Keratinocyte (primary cell): ENCODE measurements around the gene ANO2. TPM values are rescaled to one million over a fixed set of nuclear protein-coding genes. Genes with fewer than 3 reads are reported as not detected.

Experiments
- DNase-seq: peaks from one replicate; pipeline ENCODE4 v3.0.0-alpha.2; 2011; ENCODE audit warnings: low read depth, missing footprints, low spot score
- FAIRE-seq: peaks from 2 replicates; lab custom pipeline; 2011; peaks lifted over from hg19 to GRCh38; lab: Jason Lieb, UNC
- H2AFZ ChIP-seq: 2 replicates; pipeline ENCODE4 v1.6.0; 2012; ENCODE audit warnings: low read length, control low read depth, inconsistent platforms; ENCODE audit not compliant: control insufficient read depth
- H3K27ac ChIP-seq: 2 replicates; pipeline ENCODE4 v1.5.1; 2011; ENCODE audit warnings: low read length; ENCODE audit not compliant: control insufficient read depth, insufficient read depth
- H3K27me3 ChIP-seq: 3 replicates; pipeline ENCODE4 v1.6.0; 2011; ENCODE audit warnings: low read length; ENCODE audit not compliant: control insufficient read depth, insufficient read depth; ENCODE audit errors: extremely low read depth
- H3K36me3 ChIP-seq, 2 experiments: 2 replicates in 1 of 2; 3 replicates in 1 of 2; pipeline ENCODE4 v1.5.1; 2011; ENCODE audit warnings: low read length in 2 of 2, mild to moderate bottlenecking in 1 of 2; ENCODE audit not compliant: control insufficient read depth in 2 of 2, insufficient read depth in 2 of 2; ENCODE audit errors: extremely low read depth in 1 of 2
- H3K4me1 ChIP-seq: 3 replicates; pipeline ENCODE4 v1.5.1; 2011; ENCODE audit warnings: low read length; ENCODE audit not compliant: control insufficient read depth, insufficient read depth; ENCODE audit errors: extremely low read depth
- H3K4me2 ChIP-seq: 3 replicates; pipeline ENCODE4 v1.6.0; 2011; ENCODE audit warnings: low read depth, low read length; ENCODE audit not compliant: control insufficient read depth, insufficient read depth; ENCODE audit errors: extremely low read depth
- H3K4me3 ChIP-seq, 3 experiments: fragments of 200-600 bp in 1 of 3; sonication (generic) in 1 of 3; 2 replicates in 2 of 3; 3 replicates in 1 of 3; pipeline ENCODE4 v1.5.1; 2011 to 2016; ENCODE audit warnings: low read length in 3 of 3, mild to moderate bottlenecking in 3 of 3, control low read depth in 2 of 3, inconsistent platforms in 1 of 3, low read depth in 1 of 3, mixed read lengths in 1 of 3, mixed run types in 1 of 3, moderate library complexity in 1 of 3; ENCODE audit not compliant: control insufficient read depth in 2 of 3, insufficient read depth in 2 of 3; ENCODE audit errors: extremely low read depth in 1 of 3
- H3K79me2 ChIP-seq: 2 replicates; pipeline ENCODE4 v1.6.0; 2012; ENCODE audit warnings: low read length; ENCODE audit not compliant: control insufficient read depth, insufficient read depth
- H3K9ac ChIP-seq: 3 replicates; pipeline ENCODE4 v1.6.0; 2011; ENCODE audit warnings: low read length; ENCODE audit not compliant: control insufficient read depth, insufficient read depth; ENCODE audit errors: extremely low read depth
- H3K9me1 ChIP-seq: 3 replicates; pipeline ENCODE4 v1.6.0; 2011; ENCODE audit warnings: low read length; ENCODE audit not compliant: control insufficient read depth, insufficient read depth; ENCODE audit errors: extremely low read depth
- H3K9me3 ChIP-seq: 2 replicates; pipeline ENCODE4 v1.5.1; 2012; ENCODE audit warnings: low read depth, low read length; ENCODE audit not compliant: control insufficient read depth
- H4K20me1 ChIP-seq: 3 replicates; pipeline ENCODE4 v1.6.0; 2011; ENCODE audit warnings: low read length; ENCODE audit not compliant: control insufficient read depth, insufficient read depth; ENCODE audit errors: extremely low read depth
- CTCF ChIP-seq, 3 experiments: IDR thresholded peaks in 1 of 3; conservative IDR thresholded peaks in 1 of 3; optimal IDR thresholded peaks in 1 of 3; 2 replicates in 2 of 3; 3 replicates in 1 of 3; pipeline versions ENCODE3 to v1.5.1; 2011; ENCODE audit warnings: low read length in 3 of 3, mild to moderate bottlenecking in 3 of 3, moderate library complexity in 2 of 3, control low read depth in 1 of 3, inconsistent platforms in 1 of 3; ENCODE audit not compliant: insufficient read depth in 2 of 3; ENCODE audit errors: extremely low read depth in 1 of 3
- EZH2 ChIP-seq: IDR thresholded peaks from one replicate; pipeline ENCODE4 v1.6.1; 2012; ENCODE audit warnings: inconsistent platforms, mild to moderate bottlenecking, low read length, moderate library complexity
- dilution Hi-C: fragments of 300-500 bp; cut with MboI; formaldehyde crosslinking; loops from one replicate; pipeline ENCODE4 v1.7.0; 2020; ENCODE audit warnings: low sequenced_read_pairs; ENCODE audit not compliant: extremely low pct_ligation_motif_present
- polyA plus RNA-seq, 5 experiments: library from polyadenylated mRNA; depleted of rRNA in 3 of 5; stranded (reverse) in 3 of 5; stranded (forward) in 1 of 5; unstranded in 1 of 5; fragments of >200 nt; gene quantifications; 1 replicate in 1 of 5; 2 replicates in 3 of 5; 3 replicates in 1 of 5; pipeline versions ENCODE4 v1.2.1 to v1.2.3, GENCODE V29; 2011 to 2012; ENCODE audit warnings: missing spikeins in 2 of 5, low read depth in 1 of 5, low replicate concordance in 1 of 5

The ANO2 gene
- polyA plus RNA-seq, 1 donor (not counting 4 experiments of a cell fraction or from before 2014, with no cell fraction given), result 0.14 TPM

DNA sequence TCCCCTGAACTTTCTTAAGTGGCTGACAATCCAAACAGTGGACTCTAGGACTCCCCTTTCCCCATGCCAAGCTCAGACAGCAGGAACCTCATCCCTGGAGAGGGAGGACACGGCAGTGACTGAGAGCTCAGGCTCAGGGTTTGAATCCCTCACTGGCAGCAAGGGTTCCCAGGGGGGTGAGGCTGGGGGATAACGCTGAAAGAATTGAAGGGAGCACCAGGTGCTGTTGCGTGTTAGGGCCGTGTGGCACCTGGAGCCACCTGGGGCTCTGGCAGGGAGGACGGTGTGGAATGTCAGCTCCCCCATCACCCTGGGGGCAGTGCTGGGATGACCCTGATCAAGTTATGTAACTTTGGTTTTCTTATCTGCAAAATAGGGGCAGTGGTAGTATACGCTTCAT, 40.1 kb downstream of the ANO2 start:
- H3K79me2 ChIP-seq, result no peaks in the 10 kb centered on the region
- DNase-seq (no peak), FAIRE-seq (no peak)
- no peak overlapping the region for H3K4me2 ChIP-seq
- no peaks in the 10 kb centered on the region for H4K20me1 ChIP-seq
- dilution Hi-C loops, result no loop called here
- H3K9me3 ChIP-seq, result no peaks in the 10 kb centered on the region
- no peaks in the 10 kb centered on the region for H3K27me3 ChIP-seq
- no peak overlapping the region for H3K4me3 ChIP-seq
- no peak overlapping the region for H2AFZ ChIP-seq
- no peaks in the 10 kb centered on the region for H3K9me1 ChIP-seq
- H3K27ac ChIP-seq, result no peak overlapping the region
- TF ChIP-seq EZH2, result no peak
- H3K9ac ChIP-seq, result no peak overlapping the region
- H3K4me1 ChIP-seq, result no peaks in the 10 kb centered on the region
- H3K36me3 ChIP-seq, result no peaks in the 10 kb centered on the region

DNA sequence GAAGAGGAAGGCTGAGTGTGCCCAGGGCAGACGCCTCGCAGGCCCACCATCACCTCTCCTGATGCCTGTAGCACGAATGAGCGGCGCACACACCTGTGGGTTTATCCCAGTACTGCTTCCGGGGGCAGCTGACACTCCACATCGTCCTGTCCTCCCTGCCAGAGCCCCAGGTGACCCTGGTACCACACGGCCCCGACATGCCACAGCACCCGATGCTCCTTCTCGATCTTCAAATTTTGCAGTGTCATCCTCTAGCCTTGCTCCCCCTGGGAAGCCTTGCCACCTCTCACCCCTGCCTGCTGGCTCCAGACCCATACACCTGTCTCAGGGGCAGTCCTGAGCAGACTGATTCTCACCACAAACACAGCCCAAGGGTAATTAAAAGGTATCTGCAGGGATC, 40.6 kb downstream of the ANO2 start:
- dilution Hi-C loops, result no loop called here
- H3K9me3 ChIP-seq, result no peaks in the 10 kb centered on the region
- H3K4me2 ChIP-seq, result no peak overlapping the region
- H4K20me1 ChIP-seq, result no peaks in the 10 kb centered on the region
- H3K9me1 ChIP-seq, result no peaks in the 10 kb centered on the region
- TF ChIP-seq CTCF (optimal IDR thresholded peaks at IDR 0.05 in 1 of 3, IDR thresholded peaks at IDR 0.05 in 1 of 3, conservative IDR thresholded peaks at IDR 0.05 in 1 of 3; ENCODE audit: extremely low read depth in 1 of 3, insufficient read depth in 2 of 3, low read length in 3 of 3) (no peak), EZH2 (no peak)
- no peaks in the 10 kb centered on the region for H3K79me2 ChIP-seq
- no peaks in the 10 kb centered on the region for H3K4me1 ChIP-seq
- H3K9ac ChIP-seq, result no peak overlapping the region
- H2AFZ ChIP-seq, result no peak overlapping the region
- no peaks in the 10 kb centered on the region for H3K27me3 ChIP-seq
- no peak overlapping the region for H3K4me3 ChIP-seq
- no peak for DNase-seq
- no peak for FAIRE-seq
- no peak overlapping the region for H3K27ac ChIP-seq
- no peaks in the 10 kb centered on the region for H3K36me3 ChIP-seq

GRCh38 chr12:5902736-5903135, 42.3 kb downstream of the ANO2 start:
- no peaks in the 10 kb centered on the region for H4K20me1 ChIP-seq
- no peak overlapping the region for H3K4me2 ChIP-seq
- H3K79me2 ChIP-seq, result no peaks in the 10 kb centered on the region
- FAIRE-seq (no peak), DNase-seq (no peak)
- H3K9me3 ChIP-seq, result no peaks in the 10 kb centered on the region
- H2AFZ ChIP-seq, result no peak overlapping the region
- TF ChIP-seq EZH2, result no peak
- H3K27me3 ChIP-seq, result no peaks in the 10 kb centered on the region
- no peaks in the 10 kb centered on the region for H3K4me1 ChIP-seq
- no peaks in the 10 kb centered on the region for H3K9me1 ChIP-seq
- dilution Hi-C loops, result no loop called here
- no peak overlapping the region for H3K27ac ChIP-seq
- no peak overlapping the region for H3K9ac ChIP-seq
- no peaks in the 10 kb centered on the region for H3K36me3 ChIP-seq
- H3K4me3 ChIP-seq, result no peak overlapping the region
